Stimulated activated CD8-positive, alpha-beta memory T cell treated with anti-CD3 and anti-CD28 coated beads, Interleukin-4, amount 100 ng/mL, for 4 hours (primary cell): ENCODE data around the gene SLC7A4.

ENCODE experiments used
- DNase-seq, 2 donors: peaks; one replicate each; pipeline ENCODE4 v3.0.0-alpha.2; 2020; ENCODE audit warnings: low read depth in 2 of 2, low spot score in 1 of 2

Gene SLC7A4

GRCh38 chr22:20989323-20990138 lies 42.8 kb downstream of the SLC7A4 start:
- DNase-seq, result no peak

GRCh38 chr22:20988573-20989322 lies 43.6 kb downstream of the SLC7A4 start:
- DNase-seq, result no peak

GRCh38 chr22:20987375-20987774 lies 45.0 kb downstream of the SLC7A4 start:
- no peak for DNase-seq

GRCh38 chr22:20986365-20986764 lies 46.0 kb downstream of the SLC7A4 start:
- DNase-seq, result no peak

- no peak for DNase-seq
These were observed 46.6 kb downstream of the SLC7A4 start for GRCh38 chr22:20985720-20986119.

GRCh38 chr22:20983081-20983771 lies 49.1 kb downstream of the SLC7A4 start:
- DNase-seq, result no peak

- DNase-seq, result no peak
These were observed 49.8 kb downstream of the SLC7A4 start for GRCh38 chr22:20982563-20982882.

GRCh38 chr22:20981787-20982562 lies 50.4 kb downstream of the SLC7A4 start, which contains the start of gene LZTR1:
TSS of gene LZTR1 (plus strand) at chr22:20982297. CDS start at chr22:20982372, 75 bp downstream.
- DNase-seq, result peak in 1 of 2 donors; percentile 48

GRCh38 chr22:20980938-20981722 lies 51.2 kb downstream of the SLC7A4 start:
- DNase-seq, result no peak

- DNase-seq, result no peak
These were observed 51.8 kb downstream of the SLC7A4 start for GRCh38 chr22:20980523-20980922.

GRCh38 chr22:20979940-20980453 lies 52.4 kb downstream of the SLC7A4 start:
- DNase-seq, result no peak

- peak; percentile 37 to 46 for DNase-seq
These were observed 53.0 kb downstream of the SLC7A4 start for GRCh38 chr22:20979243-20979809.
